NCI-H2107 treated with DMSO at 0.1 percent for 48 hours (cell line): Measurements from ENCODE around the gene MAMDC2.

Experiments used
- DNase-seq: peaks from one replicate; lab custom pipeline; 2025; ENCODE audit not compliant: unreplicated experiment; lab: John Stamatoyannopoulos, UW

MAMDC2 gene

DNA sequence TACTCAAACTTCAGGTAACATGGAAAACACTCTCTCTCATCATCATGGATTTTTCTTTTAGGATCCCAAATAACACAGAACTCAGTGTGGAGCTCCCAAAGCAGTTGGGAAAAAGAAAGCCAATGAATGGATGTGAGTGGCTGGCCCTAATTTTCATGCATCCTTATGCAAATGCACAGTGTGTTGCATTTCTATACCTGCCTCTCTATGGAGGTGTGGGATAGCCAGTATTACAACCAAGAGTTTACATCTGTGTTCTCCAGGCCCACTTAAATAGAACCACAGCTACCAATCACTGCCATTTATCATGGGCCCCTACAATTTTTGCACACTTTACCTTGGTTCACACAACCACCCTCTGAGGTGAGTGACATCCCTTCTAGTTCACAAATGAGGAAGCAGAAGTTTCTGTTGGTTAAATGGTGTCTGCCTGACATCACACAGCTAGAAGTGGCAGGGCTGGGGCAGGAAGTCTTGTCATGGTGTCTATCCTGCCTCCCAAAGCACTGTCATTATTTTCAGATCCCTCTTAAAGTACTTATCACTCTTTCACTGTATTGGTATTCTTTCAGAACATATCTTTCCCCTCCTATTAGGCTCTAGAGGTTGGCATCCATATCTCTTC lies 17.3 kb downstream of the MAMDC2 start:
- no peak for DNase-seq

- DNase-seq = no peak
These were observed 18.1 kb downstream of the MAMDC2 start for GRCh38 chr9:70061776-70062175.

- DNase-seq = no peak
These were observed 20.8 kb downstream of the MAMDC2 start for GRCh38 chr9:70064496-70064895.

DNA sequence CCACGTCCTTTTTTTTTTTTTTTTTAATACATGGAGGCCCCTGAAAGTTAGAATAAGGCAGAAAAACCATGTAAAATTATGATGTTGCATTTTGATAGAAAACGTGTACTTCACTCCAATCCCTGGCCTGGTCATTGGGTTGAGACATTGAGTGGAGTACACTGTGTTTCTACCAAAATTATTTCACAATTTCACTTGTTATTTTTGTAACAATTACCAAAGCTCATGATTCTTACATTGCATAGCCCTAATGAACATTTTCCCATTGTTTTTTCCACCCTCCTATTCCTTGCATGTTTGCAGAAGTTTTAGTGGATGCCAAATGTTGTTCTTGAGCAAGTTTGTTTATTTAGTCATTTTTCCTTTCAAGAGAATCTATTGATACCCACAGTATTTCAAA lies 21.9 kb downstream of the MAMDC2 start:
- DNase-seq = no peak

DNA sequence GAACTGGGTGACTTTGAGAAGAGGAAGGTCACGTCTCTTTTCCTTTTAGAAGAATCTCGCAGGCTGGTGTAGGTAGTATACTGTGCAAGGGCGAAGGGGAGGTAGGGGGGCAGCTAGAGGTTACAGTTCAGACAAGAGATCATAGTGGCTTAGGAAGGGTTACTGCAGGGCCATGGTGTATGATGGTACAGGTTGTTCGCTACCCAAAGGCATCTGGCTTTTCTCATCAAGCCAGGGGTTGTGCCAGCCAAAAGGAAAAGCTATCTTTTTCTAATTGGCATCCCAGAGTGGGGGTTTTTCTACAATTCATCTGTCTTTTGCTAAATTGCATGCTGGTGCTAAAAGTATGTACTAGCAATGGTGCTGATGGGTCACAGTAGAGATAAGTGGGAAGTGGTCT lies 22.8 kb downstream of the MAMDC2 start:
- no peak for DNase-seq

DNA sequence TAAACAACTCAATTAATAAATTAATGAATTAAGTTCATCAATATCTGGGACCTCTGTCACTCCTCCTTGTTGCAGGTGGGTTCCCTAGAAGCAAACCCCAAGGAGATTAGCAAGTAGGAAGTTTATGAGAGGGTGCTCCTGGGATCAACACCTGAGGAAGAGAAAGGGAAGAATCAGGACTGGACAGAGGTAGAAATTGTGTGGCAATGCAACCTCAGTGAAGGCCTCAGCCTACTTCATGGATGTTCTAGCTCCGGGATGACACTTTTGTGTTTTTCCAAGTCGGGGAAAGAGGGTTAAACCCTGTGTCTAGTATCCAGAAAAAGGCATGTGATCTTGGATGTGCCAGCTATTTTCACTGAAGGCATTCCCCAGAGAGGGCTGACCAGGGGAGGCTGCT lies 23.2 kb downstream of the MAMDC2 start:
- DNase-seq = no peak

DNA sequence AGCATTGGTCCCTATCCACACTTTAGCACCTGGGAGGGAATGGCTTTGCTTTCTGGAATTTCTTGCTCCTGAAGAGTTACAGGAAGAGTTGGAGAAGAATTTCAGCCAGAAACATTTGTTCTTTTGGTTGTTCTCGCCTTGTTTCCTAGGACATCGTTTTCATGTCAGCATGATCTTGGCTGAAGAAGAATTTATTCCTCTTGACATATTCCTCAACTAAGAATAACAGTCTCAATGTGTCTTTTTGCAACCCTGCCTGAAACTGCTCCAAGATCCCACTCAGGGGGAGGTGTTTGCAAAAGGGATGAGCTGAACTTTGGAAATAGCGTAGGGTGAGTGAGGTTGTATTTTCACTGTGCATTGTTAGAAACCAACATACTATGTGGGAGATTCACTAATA lies 26.1 kb downstream of the MAMDC2 start:
- DNase-seq = no peak

DNA sequence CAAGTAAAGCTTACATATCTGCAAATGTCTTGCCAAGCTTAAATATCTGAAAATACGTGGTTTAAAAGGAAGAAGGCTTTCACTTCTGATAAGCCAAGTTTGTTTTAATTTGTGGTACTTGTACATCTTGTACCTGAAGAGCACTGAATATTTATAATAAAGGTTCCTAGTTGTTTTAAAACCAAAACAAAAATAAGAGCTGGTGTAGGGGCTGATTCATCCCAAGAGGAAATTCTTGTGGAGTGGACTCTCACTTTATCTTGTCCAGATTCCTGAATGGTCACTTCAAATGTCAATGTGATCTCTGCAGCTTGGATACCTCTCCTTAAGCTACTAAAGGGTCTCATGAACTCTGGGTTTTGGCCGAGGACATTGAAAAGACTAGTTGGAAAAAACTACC lies 29.5 kb downstream of the MAMDC2 start:
- DNase-seq = no peak

- DNase-seq = no peak
These were observed 30.1 kb downstream of the MAMDC2 start for GRCh38 chr9:70073756-70074155.

- DNase-seq = no peak
These were observed 33.0 kb downstream of the MAMDC2 start for GRCh38 chr9:70076678-70077077.

DNA sequence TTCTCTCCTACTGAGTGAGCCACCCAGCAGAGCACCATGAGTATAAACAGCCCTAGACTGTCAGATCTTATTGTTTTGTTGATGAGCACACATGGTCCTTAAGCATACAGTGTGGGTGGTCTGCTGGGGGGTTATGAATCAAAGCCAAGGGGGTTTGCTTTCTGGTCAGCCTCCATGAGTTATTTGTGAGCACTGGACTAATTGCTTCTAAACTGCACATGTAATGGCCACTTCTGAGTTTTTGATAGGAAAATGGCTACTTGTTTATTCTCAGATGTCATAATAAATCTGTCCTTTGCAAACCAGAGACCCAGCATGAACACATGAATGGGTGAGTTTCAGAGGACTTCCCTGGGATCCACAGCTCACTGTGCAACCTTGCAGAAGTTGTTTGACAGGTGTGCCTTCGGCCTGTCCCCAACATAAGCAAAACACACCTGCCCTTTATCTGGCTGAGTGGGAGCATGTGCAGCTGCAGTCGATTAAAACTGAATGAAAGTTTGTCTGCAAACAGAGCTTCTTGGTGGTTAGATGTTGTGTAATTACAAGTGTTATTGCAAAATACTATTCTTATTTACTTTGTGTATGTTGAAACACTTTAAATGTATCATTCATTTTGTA lies 35.9 kb downstream of the MAMDC2 start:
- peak; percentile 52 for DNase-seq

DNA sequence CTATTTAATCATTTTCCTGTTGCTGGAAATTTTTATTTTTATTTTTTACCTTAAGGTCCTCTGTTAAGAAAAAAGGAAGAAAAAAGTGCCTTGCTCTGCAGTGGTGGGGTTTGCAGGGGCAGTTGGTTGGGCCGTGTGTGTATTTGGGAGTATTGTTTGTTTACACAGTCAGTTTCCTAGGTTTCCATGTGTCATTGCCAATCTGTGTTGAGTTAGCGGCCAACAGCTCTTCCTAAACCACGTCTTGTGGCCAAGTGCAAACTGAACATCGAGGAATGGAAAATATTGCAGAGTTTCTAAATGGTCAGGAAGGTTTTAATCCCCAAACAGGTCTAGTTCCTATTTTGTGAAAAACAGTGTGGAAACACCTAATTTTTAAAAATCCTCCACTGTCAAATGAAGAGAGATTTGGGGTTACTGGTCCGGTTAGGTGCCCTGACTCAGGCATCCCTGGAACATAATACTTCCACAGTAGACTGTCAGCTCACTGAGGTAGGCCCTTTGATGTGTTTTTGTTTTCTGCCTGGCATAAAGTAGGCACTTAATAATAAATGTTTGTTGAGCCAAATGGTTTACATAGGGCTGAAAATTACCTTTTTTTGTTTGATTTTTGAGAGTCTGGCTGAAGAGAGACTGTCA lies 37.0 kb downstream of the MAMDC2 start:
- no peak for DNase-seq

- DNase-seq = no peak
These were observed 37.5 kb downstream of the MAMDC2 start for GRCh38 chr9:70081120-70081495.

DNA sequence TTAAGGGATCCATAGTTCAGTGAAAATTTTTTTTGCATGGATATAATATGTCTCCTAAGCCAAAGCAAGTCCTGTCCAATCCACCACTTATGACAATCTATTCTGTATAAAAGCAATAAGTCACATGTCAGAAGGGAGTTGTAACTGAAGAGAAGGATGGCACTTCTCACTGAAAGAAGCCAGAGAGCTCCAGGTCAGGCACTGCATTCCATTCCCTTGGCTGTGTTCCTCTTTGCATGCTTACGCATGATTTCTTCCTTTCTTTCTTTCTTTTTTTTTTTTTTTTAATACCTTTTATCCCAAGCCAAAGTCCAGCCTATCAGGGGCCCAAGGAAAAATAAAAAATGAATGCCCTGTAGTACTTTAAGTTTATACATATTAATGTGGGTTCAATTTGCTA lies 39.8 kb downstream of the MAMDC2 start:
- no peak for DNase-seq

DNA sequence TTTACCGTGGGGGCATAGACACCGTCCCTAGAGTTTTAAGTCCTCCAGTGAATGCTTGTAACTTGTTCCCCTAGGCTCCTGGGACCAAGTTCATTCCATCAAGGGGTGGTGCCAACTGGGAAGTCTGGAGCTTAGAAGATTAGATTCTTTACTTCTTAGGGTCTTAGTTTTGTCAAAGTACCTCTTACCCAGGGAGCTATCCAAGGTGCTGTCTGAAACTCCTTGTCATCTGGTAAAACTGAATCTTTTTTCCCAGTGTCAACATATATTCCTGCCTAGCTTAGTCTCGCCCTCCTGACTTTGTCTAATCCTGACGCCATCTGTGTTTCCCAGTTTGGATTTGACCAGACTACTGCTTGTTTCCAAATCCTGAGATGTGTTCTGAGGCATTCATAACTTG lies 41.6 kb downstream of the MAMDC2 start:
- DNase-seq = no peak

DNA sequence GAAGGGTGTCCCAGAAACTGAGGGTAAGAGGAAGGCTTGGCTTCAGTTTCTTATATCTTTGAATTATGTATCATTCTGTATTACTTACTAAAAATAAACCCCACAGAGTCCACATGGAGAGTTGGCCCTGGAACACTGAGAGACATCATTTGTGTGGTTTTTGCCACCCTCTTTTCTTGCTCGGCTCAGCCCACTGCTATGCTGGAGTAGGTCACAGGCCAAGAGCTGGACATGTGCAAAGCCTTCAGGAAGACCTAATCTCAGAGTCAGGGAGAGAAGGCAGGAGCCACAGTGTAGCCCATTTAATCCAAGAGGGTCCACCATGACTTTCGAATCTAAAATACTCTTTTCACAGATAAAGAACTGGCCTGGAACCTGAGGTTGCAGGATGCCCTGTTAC lies 47.5 kb downstream of the MAMDC2 start:
- no peak for DNase-seq

DNA sequence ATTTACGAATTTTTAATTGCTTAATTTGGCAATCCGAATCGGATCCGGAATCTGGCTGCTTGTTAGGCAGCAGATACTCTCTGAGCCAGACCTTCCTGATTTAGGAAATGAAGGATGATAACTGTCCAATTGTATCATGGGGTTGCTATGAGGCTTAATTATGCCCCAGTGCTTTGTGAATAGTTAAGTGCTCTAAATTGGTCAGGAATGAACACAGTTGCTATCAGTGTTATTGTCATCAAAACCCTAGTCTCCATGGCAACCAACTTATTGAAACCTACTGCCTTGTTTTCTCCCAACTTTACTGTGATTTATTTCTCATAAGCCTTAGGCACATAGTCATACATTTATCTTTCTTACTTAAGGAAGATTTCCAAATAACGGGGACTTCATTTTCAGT lies 47.9 kb downstream of the MAMDC2 start:
- DNase-seq = no peak

GRCh38 chr9:70092190-70092589 lies 48.5 kb downstream of the MAMDC2 start:
- no peak for DNase-seq

DNA sequence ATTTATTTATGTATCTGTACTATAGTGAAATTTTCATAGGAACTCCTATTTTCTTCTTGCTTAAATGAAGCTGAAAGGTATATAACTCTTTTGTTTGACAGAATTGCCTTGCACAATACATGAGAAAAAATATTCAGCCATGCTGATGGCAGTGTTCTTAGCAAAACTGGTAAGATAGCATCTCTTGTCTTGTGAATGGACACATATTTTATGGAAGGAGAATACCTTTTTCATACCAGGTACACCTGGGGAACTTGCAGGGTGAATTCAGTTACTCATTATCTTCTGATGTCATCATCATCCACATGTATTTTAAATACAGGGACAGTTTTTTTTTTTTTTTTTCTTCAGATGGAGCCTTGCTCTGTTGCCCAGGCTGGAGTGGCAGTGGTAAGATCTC lies 49.4 kb downstream of the MAMDC2 start:
- no peak for DNase-seq

DNA sequence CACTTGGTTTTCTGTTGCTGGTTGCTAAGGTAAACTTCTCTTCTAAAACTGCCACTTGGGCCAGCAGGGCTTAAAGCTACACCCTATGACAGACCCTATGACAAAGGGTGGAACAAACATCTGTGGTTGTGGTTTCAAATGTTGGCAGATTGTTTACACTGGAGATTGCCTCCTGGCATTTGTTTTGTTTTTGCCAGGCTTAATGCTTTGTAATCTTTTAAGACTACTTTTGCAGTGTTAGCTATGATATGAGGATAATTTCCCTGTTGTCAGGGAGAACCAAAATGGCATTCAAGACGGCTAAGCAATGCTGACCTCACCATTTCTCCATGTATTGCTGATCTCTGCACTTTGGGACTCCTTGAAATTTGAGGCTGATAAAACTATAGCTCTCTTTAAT lies 50.3 kb downstream of the MAMDC2 start:
- peak; percentile 38 for DNase-seq

- no peak for DNase-seq
These were observed 51.1 kb downstream of the MAMDC2 start for GRCh38 chr9:70094747-70095146.

- no peak for DNase-seq
These were observed 53.5 kb downstream of the MAMDC2 start for GRCh38 chr9:70097187-70097586.

- no peak for DNase-seq
These were observed 56.7 kb downstream of the MAMDC2 start for GRCh38 chr9:70100362-70100761.
